Heart left ventricle (tissue), 16 donors: ENCODE results near the gene UBE2H. TPM values are rescaled to one million over a fixed set of nuclear protein-coding genes. Genes with fewer than 3 reads are reported as not detected.
A peak's percentile ranks its signal among the peaks of the same experiment; 100 is the strongest.
"Not testable (repeated sequence)": the region's sequence is repeated elsewhere in the genome, so short reads cannot be mapped to it uniquely, and the experiment has no call there.

Source experiments
- ATAC-seq, 4 donors: fragments of 200-7000 bp; cut with Tn5 transposase; one replicate each; pipeline ENCODE4 v1.9.1; 2020 to 2022; ENCODE audit warnings: moderate library complexity in 4 of 4, mild to moderate bottlenecking in 3 of 4, moderate number of reproducible peaks in 1 of 4
- DNase-seq, 5 donors: peaks; one replicate each; pipeline ENCODE4 v3.0.0-alpha.2; 2020
- H3K27ac ChIP-seq, 12 donors: fragments of 200-600 bp; sonication (generic) in 4 of 12; one replicate each; pipeline versions ENCODE4 v1.5.0 to v1.8.0; 2016 to 2022; ENCODE audit warnings: mild to moderate bottlenecking in 2 of 12
- H3K27me3 ChIP-seq, 9 donors: fragments of 200-600 bp; sonication (generic) in 2 of 9; one replicate each; pipeline versions ENCODE4 v1.5.1 to v1.8.0; 2016 to 2022; ENCODE audit warnings: mild to moderate bottlenecking in 3 of 9
- H3K36me3 ChIP-seq, 9 donors: fragments of 200-600 bp; sonication (generic) in 2 of 9; one replicate each; pipeline versions ENCODE4 v1.5.0 to v1.8.0; 2018 to 2022; ENCODE audit warnings: mild to moderate bottlenecking in 2 of 9
- H3K4me1 ChIP-seq, 12 donors: fragments of 200-600 bp; sonication (generic) in 4 of 12; one replicate each; pipeline versions ENCODE4 v1.5.0 to v1.8.0; 2016 to 2022; ENCODE audit warnings: mild to moderate bottlenecking in 3 of 12
- H3K4me3 ChIP-seq, 12 donors: fragments of 200-600 bp; sonication (generic) in 4 of 12; one replicate each; pipeline versions ENCODE4 v1.5.0 to v1.8.0; 2017 to 2022; ENCODE audit warnings: mild to moderate bottlenecking in 9 of 12, moderate library complexity in 4 of 12
- H3K9me3 ChIP-seq, 12 donors: fragments of 200-600 bp; sonication (generic) in 4 of 12; one replicate each; pipeline versions ENCODE4 v1.5.0 to v1.8.0; 2016 to 2022; ENCODE audit warnings: mild to moderate bottlenecking in 1 of 12
- POLR2A ChIP-seq, 2 donors: fragments of 450-650 bp; IDR thresholded peaks; one replicate each; pipeline ENCODE4 v1.6.1; 2017; ENCODE audit warnings: antibody characterized with exemption in 2 of 2, mild to moderate bottlenecking in 2 of 2, moderate library complexity in 2 of 2
- WGBS, 4 donors: extraction: QIAGEN DNeasy Blood & Tissue Kit in 2 of 4; methylation state at CpG; one replicate each; pipeline versions ENCODE4 v1.1.5 to v1.1.7; 2013 to 2018; 5-methylcytosine and 5-hydroxymethylcytosine counted together
- intact Hi-C, 10 donors: fragments of 100-400 bp; cut with DNase I; formaldehyde crosslinking; loops; one replicate each; pipeline versions ENCODE4 v1.11.1 to v1.14.2; 2022
- polyA plus RNA-seq, 2 donors: library from polyadenylated mRNA; stranded (reverse); fragments of 200-250 nt; gene quantifications; one replicate each; pipeline ENCODE4 v1.2.3, GENCODE V29; 2013
- total RNA-seq, 9 donors: library from RNA; depleted of rRNA in 2 of 9; stranded (reverse); fragments of >200 nt in 2 of 9; fragmentation: NEBNext Ultra II Directional in 3 of 9; extraction: Animal tissue kit (Norgen Biotek cat#: 25700) in 3 of 9; gene quantifications; one replicate each; pipeline versions ENCODE4 v1.1.0 to v1.2.4, GENCODE V29; 2016 to 2023
- TF ChIP-seq, protein P1 (sequence below), 12 donors: fragments of 200-600 bp; sonication (generic) in 4 of 12; IDR thresholded peaks; one replicate each; pipeline versions ENCODE4 v1.5.0 to v1.8.0; 2018 to 2022; ENCODE audit warnings: antibody characterized with exemption in 12 of 12, mild to moderate bottlenecking in 5 of 12
- donor health status: ischemic (EF 13 %, LVEDD 7.1; RV severe dilation, severe dysfunction).
- donor health status: healthy with polysubstance abuse.
- donor health status: DM: no; HTN: yes; CAD: no.
- donor health status: DM: no; HTN: no; CAD: no.
- donor health status: ischemic (EF 25% LVEDD 6.9; RV normal size, moderate dysfunction).
- donor health status: ischemic (EF 25% LVEDD 5.7; RV mildly dilated, moderate dysfunction).
- donor health status: healthy.
- donor health status: DM: yes; HTN: yes; CAD: no.
- donor health status: ischemic (EF 35%, LVEDD 5.7; RV mildly dilated, moderate dysfunction).
- donor health status: nonischemic (EF 11% LVEDD 7.7; RV severe dilation, severe dysfunction).
- donor health status: DM: yes; HTN: yes; CAD: no.
- donor health status: PGD.
- donor health status: ischemic (EF 29% LVEDD 5.4; RV normal size, mild dysfunction).
- donor health status: nonischemic (EF 23%, LVEDD 6.1; RV moderate dilation, normal function).

UBE2H gene
- total and polyA plus RNA-seq, 11 donors, result 46.5 to 219 (median 112) TPM

GRCh38 chr7:129836983-129837382, 115.8 kb downstream of the UBE2H start:
- H3K27me3 ChIP-seq, result no peaks in the 10 kb centered on the region
- TF ChIP-seq, protein P1, sequence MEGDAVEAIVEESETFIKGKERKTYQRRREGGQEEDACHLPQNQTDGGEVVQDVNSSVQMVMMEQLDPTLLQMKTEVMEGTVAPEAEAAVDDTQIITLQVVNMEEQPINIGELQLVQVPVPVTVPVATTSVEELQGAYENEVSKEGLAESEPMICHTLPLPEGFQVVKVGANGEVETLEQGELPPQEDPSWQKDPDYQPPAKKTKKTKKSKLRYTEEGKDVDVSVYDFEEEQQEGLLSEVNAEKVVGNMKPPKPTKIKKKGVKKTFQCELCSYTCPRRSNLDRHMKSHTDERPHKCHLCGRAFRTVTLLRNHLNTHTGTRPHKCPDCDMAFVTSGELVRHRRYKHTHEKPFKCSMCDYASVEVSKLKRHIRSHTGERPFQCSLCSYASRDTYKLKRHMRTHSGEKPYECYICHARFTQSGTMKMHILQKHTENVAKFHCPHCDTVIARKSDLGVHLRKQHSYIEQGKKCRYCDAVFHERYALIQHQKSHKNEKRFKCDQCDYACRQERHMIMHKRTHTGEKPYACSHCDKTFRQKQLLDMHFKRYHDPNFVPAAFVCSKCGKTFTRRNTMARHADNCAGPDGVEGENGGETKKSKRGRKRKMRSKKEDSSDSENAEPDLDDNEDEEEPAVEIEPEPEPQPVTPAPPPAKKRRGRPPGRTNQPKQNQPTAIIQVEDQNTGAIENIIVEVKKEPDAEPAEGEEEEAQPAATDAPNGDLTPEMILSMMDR (IDR thresholded peaks at IDR 0.05), result no peak
- no peak for TF ChIP-seq POLR2A (IDR thresholded peaks at IDR 0.05)
- peaks cover 0 to 55% (median 22%) of the 10 kb centered on the region in 12 donors for H3K4me1 ChIP-seq
- ATAC-seq, result peak; percentile 20 to 31 (median 23)
- no peaks in the 10 kb centered on the region for H3K9me3 ChIP-seq
- WGBS, 4 donors, result 70 to 77% (median 75%) methylated on average over 3 of the region's 3 CpGs
- no peak for DNase-seq
- no peak overlapping the region for H3K4me3 ChIP-seq
- H3K27ac ChIP-seq, result peak overlapping the region in 5 of 12 donors; percentile 5 to 49 (median 45)
- peaks cover 0 to 60% (median 45%) of the 10 kb centered on the region in 9 donors for H3K36me3 ChIP-seq
- intact Hi-C loops, result loop anchor here in 1 of 10 donors (5.0 to 10.0 kb wide), 2 partner anchors 115 to 158 kb away; partner anchors contain the start of gene UBE2H

- DNase-seq (no peak), ATAC-seq (no peak)
- Histone ChIP-seq H3K36me3 (peaks cover 0 to 60% (median 45%) of the 10 kb centered on the region in 9 donors), H3K4me3 (no peak overlapping the region), H3K27me3 (no peaks in the 10 kb centered on the region), H3K9me3 (no peaks in the 10 kb centered on the region), H3K27ac (peak overlapping the region in 4 of 12 donors; percentile 21 to 65 (median 47)), H3K4me1 (peaks cover 6 to 55% (median 27%) of the 10 kb centered on the region in 12 donors)
- TF ChIP-seq, protein P1 (IDR thresholded peaks at IDR 0.05), result no peak
- TF ChIP-seq POLR2A (IDR thresholded peaks at IDR 0.05), result no peak
- WGBS, 4 donors, result 78 to 84% (median 81%) methylated on average over 6 of the region's 6 CpGs
- intact Hi-C loops, result loop anchor here in 1 of 10 donors (5.0 to 10.0 kb wide), 2 partner anchors 117 to 159 kb away; partner anchors contain the start of gene UBE2H
These were observed 117.2 kb downstream of the UBE2H start for GRCh38 chr7:129835569-129835968.

- WGBS, 4 donors, result 68 to 83% (median 73%) methylated on average over 6 of the region's 6 CpGs
- Histone ChIP-seq H3K4me1 (peaks cover 2 to 58% (median 36%) of the 10 kb centered on the region in 12 donors), H3K36me3 (peaks cover 0 to 49% (median 35%) of the 10 kb centered on the region in 9 donors), H3K27ac (peak overlapping the region in 3 of 12 donors; percentile 11 to 87 (median 62))
- DNase-seq, H3K27me3 ChIP-seq, H3K4me3 ChIP-seq, H3K9me3 ChIP-seq, ATAC-seq: not testable (repeated sequence)
- intact Hi-C loops, result loop anchor here in 4 of 10 donors (5.0 to 10.0 kb wide), 4 partner anchors 119 to 179 kb away; partner anchors contain the start of gene UBE2H (in 2 of the 4)
These were observed 119.4 kb downstream of the UBE2H start for GRCh38 chr7:129833353-129833752.

- WGBS, 4 donors, result 86 to 91% (median 88%) methylated on average over 3 of the region's 3 CpGs
- Histone ChIP-seq H3K4me3 (no peak overlapping the region), H3K4me1 (peaks cover 2 to 58% (median 36%) of the 10 kb centered on the region in 12 donors), H3K36me3 (peaks cover 0 to 43% (median 29%) of the 10 kb centered on the region in 9 donors), H3K27ac (peak overlapping the region in 8 of 12 donors; percentile 62 to 89 (median 78)), H3K27me3 (no peaks in the 10 kb centered on the region), H3K9me3 (no peaks in the 10 kb centered on the region)
- TF ChIP-seq, protein P1 (IDR thresholded peaks at IDR 0.05), result no peak
- TF ChIP-seq POLR2A (IDR thresholded peaks at IDR 0.05), result no peak
- ATAC-seq (no peak), DNase-seq (no peak)
- intact Hi-C loops, result loop anchor here in 4 of 10 donors (5.0 to 10.0 kb wide), 4 partner anchors 120 to 180 kb away; partner anchors contain the start of gene UBE2H (in 2 of the 4)
These were observed 120.0 kb downstream of the UBE2H start for GRCh38 chr7:129832701-129833227.
